ENCODE data around the gene PRSS36.
"Not testable (repeated sequence)": the region's sequence is repeated elsewhere in the genome, so short reads cannot be mapped to it uniquely, and the experiment has no call there.

The PRSS36 gene

DNA sequence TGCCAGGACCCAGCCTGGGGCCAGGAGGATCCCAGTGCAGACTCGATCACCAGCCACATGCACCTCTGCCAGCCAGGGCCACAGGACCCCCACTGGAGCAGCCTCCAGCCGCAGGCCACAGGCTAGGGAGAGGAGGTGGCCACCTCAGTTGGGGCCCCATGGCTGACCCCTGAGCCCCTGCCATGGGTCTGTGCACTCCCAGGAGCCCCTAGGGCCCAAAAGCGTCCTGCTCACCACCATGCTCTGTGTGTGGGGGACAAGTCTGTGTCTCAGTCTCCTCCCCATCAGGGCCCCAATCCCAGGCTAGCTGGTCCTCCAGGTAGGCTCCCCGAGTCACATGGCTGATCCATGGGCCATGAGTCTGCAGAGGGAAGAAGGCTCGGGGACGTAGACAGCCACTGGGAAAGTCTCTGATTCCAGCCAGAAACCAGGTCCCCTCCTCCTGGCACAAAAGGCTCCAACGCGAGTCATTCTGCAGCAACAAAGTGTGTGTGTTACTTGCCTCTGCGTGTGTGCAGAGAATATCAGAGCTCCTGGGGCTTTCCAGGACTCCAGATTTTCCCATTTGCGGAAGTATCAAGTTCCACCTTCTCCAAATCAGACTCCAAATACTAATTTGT is 8.3 kb downstream of the PRSS36 start:
- no peak for DNase-seq

DNA sequence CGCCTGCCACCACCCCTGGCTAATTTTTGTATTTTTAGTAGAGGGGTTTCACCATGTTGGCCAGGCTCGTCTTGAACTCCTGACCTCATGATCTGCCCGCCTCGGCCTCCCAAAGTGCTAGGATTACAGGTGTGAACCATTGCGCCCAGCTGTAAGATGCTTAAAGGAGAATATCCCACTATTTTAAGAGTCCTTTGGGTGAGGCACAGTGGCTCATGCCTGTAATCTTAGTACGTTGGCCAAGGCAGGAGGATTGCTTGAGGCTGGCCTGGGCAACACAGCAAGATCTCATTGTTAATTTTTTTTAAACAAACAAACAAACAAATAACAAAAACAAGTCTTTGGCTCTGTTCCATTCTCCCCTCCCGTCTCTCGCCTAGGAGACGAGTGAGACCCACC is 8.8 kb downstream of the PRSS36 start:
- not testable (repeated sequence) for DNase-seq

GRCh38 chr16:31138621-31139578 is 11.0 kb downstream of the PRSS36 start:
- DNase-seq: no peak

GRCh38 chr16:31136822-31137499 is 12.9 kb downstream of the PRSS36 start:
- DNase-seq: not testable (repeated sequence)

DNA sequence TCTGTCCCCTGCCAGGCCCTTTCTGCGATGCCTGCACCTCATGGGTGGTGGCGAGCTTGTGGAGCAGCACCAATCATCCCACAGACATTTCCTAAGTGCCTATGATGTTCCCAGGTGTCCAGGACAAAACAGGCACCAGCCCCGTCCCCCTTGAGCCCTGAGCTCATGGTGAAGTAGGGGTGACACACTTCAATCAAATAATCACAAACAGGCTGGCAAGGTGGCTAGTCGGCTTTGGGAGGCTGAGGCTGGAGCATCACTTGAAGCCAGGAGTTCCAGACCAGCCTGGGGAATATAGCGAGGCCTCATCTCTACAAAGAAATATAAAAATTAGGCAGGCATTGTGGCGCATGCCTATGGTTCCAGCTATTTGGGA is 13.6 kb downstream of the PRSS36 start:
- DNase-seq: no peak

- no peak for DNase-seq
Observed at GRCh38 chr16:31135535-31136286, 14.2 kb downstream of the PRSS36 start, which contains the start of gene PRSS8. Gene PRSS8 (minus strand): TSS chr16:31135727. CDS start chr16:31135498, 229 bp downstream.

GRCh38 chr16:31134625-31135534 is 15.0 kb downstream of the PRSS36 start:
- no peak for DNase-seq

GRCh38 chr16:31134091-31134571 is 15.7 kb downstream of the PRSS36 start:
- DNase-seq: peak; percentile 52

- no peak for DNase-seq
Observed at GRCh38 chr16:31133046-31133501, 16.8 kb downstream of the PRSS36 start.

DNA sequence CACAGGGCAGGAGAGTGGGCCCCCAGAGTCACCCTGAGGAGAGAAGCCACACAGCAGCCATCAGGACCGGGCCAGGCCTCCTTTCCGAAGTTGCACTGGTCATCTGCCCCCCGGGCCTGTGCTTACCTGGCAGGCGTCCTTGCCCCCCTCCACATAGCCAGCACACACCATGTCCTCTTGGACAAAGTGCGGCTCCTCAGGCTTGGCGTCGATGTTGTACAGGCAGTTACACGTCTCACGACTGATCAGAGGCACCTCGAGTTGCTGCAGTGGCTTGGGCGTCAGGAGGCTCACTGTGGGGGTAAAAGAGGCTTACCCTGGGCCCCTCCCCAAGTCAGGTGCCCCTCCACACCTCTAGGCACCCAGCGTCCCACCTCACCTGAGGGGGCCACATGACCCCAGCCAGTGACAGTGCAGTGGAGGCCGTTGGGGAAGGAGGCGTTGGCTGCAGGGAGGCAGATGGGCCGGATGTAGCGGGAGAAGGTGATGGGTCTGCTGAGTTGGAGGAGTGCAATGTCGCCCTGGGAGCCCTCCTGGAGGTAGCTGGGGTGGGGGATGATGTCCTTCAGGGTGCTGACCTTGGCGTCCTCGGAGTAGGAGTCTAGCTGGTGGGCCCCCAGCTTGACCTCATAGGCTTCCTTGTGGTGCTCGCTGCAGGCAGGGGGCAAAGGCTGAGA is 17.4 kb downstream of the PRSS36 start:
- no peak for DNase-seq

DNA sequence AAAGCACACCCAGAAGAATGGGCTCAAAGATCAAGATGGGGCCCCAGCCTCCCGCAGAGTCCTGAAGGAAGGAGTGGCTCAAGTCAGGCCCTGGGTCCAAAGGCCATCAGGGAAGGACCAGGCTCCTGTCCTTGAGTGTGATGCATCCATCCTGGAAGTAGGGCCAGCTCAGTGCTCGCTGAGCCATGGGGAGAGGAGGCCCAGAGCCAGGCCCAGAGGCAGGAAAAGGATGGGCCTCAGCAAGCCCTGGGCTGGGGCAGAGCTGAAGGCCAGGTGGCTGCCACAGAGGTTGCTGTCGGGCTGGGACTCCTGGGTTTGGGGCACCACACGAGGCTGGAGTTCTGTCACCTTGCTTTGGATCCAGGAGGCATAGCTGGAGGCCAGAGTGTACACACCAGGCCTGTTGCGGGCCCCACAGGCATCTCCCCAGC is 18.0 kb downstream of the PRSS36 start:
- DNase-seq: no peak

DNA sequence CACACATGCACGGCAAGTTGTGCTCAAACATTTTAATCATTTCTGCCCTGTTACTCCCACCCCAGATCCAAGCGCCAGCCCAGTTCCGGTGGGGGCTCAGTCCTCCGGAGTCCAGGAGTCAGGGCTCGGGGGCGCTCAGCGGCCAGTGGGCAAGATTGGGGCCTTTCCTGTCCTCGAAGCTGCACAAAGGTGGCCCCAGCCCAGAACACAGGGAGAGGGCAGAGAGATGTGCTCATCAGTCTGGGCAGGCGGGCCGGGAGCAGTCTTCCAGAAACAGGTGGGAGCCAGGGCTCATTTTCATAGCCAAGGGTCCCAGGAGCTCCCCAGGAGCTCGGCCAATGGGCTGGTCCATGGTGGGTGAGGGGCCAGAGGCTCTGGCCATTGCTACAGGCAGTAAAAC is 18.4 kb downstream of the PRSS36 start:
- DNase-seq: no peak

GRCh38 chr16:31130899-31131298 is 19.0 kb downstream of the PRSS36 start:
- DNase-seq: no peak

GRCh38 chr16:31130336-31130891 is 19.5 kb downstream of the PRSS36 start:
- DNase-seq: peak; percentile 45

GRCh38 chr16:31129568-31130335 is 20.1 kb downstream of the PRSS36 start:
- DNase-seq: no peak

GRCh38 chr16:31128711-31129567 is 20.9 kb downstream of the PRSS36 start:
- peak; percentile 83 for DNase-seq

- no peak for DNase-seq
Observed at GRCh38 chr16:31127182-31127581, 22.7 kb downstream of the PRSS36 start.

DNA sequence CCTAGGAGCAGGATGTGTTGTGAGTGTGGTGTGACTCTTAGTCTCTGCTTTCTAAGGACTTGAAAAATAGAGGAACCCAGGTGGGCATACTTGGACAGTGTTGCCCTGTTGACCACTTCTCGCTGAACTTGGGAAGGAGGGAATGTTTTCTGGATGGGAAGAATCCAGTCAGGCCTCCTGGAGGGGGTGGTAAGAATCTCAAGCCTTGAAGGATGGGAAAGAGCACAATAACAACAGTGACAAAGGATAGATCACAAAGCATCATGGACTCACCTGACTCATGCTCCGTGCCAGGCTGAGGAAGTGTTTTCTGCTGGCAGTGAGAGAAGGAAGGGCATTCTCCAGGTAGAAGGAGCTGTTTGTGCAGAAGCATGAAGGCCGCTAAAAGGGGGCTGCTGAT is 24.0 kb downstream of the PRSS36 start:
- no peak for DNase-seq

- no peak for DNase-seq
Observed at GRCh38 chr16:31120129-31120528, 29.7 kb downstream of the PRSS36 start.

All from CD4-positive, alpha-beta T cell treated with Interleukin-15 for 1 hour (primary cell).